Measurements from ENCODE around the gene IGSF21.

IGSF21 gene

DNA sequence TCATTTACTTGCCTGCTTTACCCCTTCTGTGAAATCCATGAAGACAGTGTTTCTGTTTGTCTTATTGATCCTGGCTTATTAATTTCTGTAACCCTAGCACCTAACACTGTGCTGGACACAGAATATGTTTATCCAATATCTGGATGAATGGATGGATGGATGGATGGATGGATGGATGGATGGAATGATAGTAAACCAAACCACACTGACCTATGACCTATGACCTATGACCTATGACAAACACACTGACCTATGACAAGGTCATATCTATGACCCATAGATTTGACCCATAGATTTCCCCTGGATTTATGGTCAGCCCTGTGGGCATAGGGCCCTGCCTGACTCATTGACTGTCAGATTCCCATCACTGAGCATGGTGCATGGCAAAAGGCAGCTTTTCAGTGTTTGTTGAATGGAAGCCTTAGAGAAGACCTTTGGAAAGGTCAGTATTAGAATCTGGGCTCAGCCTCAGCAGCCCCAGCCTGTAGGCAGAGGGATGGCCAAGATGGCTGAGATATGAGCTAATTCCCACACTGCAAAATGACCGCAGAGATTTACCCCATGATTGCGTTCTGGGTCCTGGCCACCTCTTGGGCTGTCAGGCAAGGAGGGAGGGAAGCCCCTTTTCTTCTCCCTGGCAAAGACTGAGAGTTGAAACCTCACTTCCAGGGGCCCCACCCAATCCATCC, 24.6 kb downstream of the IGSF21 start:
- no peak overlapping the region for H3K27ac ChIP-seq
- ChIA-PET POLR2A (ENCODE audit: low non-redundant PET) (no interaction called here), CTCF (no interaction called here)
- no peak for DNase-seq (ENCODE audit: low spot score)
- TF ChIP-seq CTCF (conservative IDR thresholded peaks at IDR 0.05; ENCODE audit: low read depth), result no peak

DNA sequence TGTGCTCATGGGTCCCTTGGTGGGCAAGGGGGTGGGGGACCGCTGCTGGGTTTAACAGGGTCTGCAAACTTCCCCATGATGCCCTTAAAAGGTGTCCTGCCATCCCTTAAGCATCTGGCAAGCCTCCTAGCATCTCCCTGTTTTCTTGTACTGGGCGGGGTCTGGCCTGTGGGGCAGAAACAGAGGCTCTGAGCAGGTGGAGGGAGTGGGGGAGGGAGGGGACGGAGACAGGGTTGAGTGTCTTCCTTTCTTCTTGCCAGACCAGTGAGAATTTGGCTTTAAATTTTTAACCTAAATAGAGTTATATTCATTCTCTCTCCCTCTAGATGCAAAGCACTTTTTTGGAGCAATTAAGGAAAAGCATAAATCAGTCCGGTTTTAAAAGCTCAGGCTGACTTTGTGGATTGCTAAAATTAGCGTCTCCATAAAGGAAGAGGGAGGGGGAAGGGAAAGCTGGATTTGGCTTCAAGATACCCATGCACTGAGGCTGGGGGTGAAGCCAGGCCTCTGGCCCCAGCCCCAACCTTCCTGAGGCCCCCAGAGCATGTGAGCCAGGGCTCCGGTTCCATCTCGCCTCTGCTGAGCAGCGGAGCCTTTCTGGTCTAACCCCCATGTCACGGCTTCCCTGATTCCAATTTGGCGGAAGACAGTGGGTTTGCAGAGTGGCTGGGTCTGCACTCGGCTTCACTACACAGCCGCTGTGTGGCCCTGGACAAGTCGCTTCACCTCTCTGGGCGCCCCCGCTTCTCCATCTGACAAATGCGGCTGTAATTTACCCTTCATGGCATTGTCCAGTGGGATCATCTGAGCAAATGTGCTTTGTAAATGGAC, 25.3 kb downstream of the IGSF21 start:
- POLR2A ChIA-PET (ENCODE audit: low non-redundant PET), result no interaction called here
- no peak for DNase-seq (ENCODE audit: low spot score)
- TF ChIP-seq CTCF (conservative IDR thresholded peaks at IDR 0.05; ENCODE audit: low read depth), result no peak
- no peak overlapping the region for H3K27ac ChIP-seq
- CTCF ChIA-PET, result no interaction called here

GRCh38 chr1:18134324-18135046, 26.9 kb downstream of the IGSF21 start:
- no peak for DNase-seq (ENCODE audit: low spot score)
- CTCF ChIA-PET, result interaction anchor here (0.6 kb wide), 1 partner anchor 917 kb away, joined by 3 read pairs; no protein-coding TSS in a partner anchor

DNA sequence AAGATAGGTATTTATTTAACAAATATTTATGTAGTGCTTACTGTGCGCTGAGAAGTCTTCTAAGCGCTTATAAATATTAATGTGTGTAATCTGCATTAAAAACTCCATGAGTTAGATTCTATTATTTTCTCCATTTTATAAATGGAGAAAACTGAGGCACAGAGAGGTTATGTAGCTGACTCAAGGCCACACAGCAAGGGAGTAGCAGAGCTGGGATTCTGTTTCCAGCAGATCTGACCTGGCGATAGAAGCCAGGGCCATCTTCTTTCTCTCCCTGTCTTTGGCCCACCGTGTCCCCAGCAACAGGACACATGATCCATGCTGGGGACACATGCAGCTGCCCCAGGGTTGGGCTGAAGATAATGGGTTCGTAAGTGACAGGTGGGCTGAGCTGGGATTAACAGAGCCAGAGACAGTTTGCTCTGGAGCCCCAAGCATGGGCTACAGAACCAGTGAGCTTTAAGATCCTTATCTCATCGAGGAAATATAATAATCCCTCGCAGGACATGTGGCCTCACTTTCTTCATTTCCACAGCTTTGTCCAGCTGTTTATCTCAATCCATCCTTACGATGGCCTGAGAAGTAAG, 30.3 kb downstream of the IGSF21 start:
- POLR2A ChIA-PET (ENCODE audit: low non-redundant PET), result no interaction called here
- TF ChIP-seq CTCF (conservative IDR thresholded peaks at IDR 0.05; ENCODE audit: low read depth), result no peak
- DNase-seq (ENCODE audit: low spot score), result no peak
- CTCF ChIA-PET, result no interaction called here
- no peak overlapping the region for H3K27ac ChIP-seq

More at GRCh38 chr1:18134324-18135046, 26.9 kb downstream of the IGSF21 start:
- POLR2A ChIA-PET (ENCODE audit: low non-redundant PET), result no interaction called here
- no peak for TF ChIP-seq CTCF (conservative IDR thresholded peaks at IDR 0.05; ENCODE audit: low read depth)
- H3K27ac ChIP-seq, result no peak overlapping the region

GRCh38 chr1:18139198-18139981, 31.8 kb downstream of the IGSF21 start:
- no peak for DNase-seq (ENCODE audit: low spot score)
- no peak overlapping the region for H3K27ac ChIP-seq
- ChIA-PET POLR2A (ENCODE audit: low non-redundant PET) (no interaction called here), CTCF (interaction anchor here (0.7 kb wide), 1 partner anchor 185 kb away, joined by 4 read pairs; no protein-coding TSS in a partner anchor)
- no peak for TF ChIP-seq CTCF (conservative IDR thresholded peaks at IDR 0.05; ENCODE audit: low read depth)
